IMR-90 (cell line): ENCODE data around the gene HPSE2. TPM values are rescaled to one million over a fixed set of nuclear protein-coding genes. Genes with fewer than 3 reads are reported as not detected.

Experiments
- ATAC-seq: fragments of 200-7000 bp; cut with Tn5 transposase; 2 replicates; pipeline ENCODE4 v1.9.1; 2020; ENCODE audit warnings: low read depth, mild to moderate bottlenecking, moderate library complexity
- BruUV-seq: library from RNA; stranded (reverse); fragments of 400-500 nt; replicated peaks from 2 replicates; lab custom pipeline; 2021; lab: Mats Ljungman, UMichigan
- CTCF ChIA-PET: fragments of 300-600 bp; formaldehyde crosslinking; extraction: SDS; loops from one replicate; lab custom pipeline; 2021; ENCODE audit warnings: antibody characterized with exemption; lab: Yijun Ruan, JAX
- POLR2A ChIA-PET: fragments of 300-600 bp; sonication (Branson Sonifier 250); formaldehyde crosslinking; loops from one replicate; lab custom pipeline; 2022; ENCODE audit warnings: antibody characterized with exemption; ENCODE audit not compliant: unreplicated experiment; lab: Charles Lee
- DNase-seq: peaks from one replicate; pipeline ENCODE4 v3.0.0; 2013
- H2AFZ ChIP-seq: replicated peaks from 2 replicates; pipeline ENCODE3; 2013; ENCODE audit warnings: low read length, mild to moderate bottlenecking; ENCODE audit not compliant: poor library complexity
- H2AK5ac ChIP-seq: 2 replicates; pipeline ENCODE4 v1.6.1; 2013; ENCODE audit warnings: low read depth, low read length, inconsistent platforms
- H2AK9ac ChIP-seq: replicated peaks from 2 replicates; pipeline ENCODE3; 2013; ENCODE audit warnings: mild to moderate bottlenecking, low read depth, low read length, moderate library complexity; ENCODE audit not compliant: poor library complexity
- H2BK120ac ChIP-seq: 2 replicates; pipeline ENCODE4 v1.6.1; 2013; ENCODE audit warnings: low read depth, low read length, inconsistent platforms
- H2BK15ac ChIP-seq: 3 replicates; pipeline ENCODE4 v1.6.1; 2013; ENCODE audit warnings: low read depth, low read length, inconsistent platforms
- H2BK20ac ChIP-seq: 2 replicates; pipeline ENCODE4 v1.6.1; 2013; ENCODE audit warnings: low read depth, mild to moderate bottlenecking, inconsistent platforms, low read length, moderate library complexity
- H2BK5ac ChIP-seq: 2 replicates; pipeline ENCODE4 v1.6.1; 2013; ENCODE audit warnings: mild to moderate bottlenecking, low read depth, low read length, inconsistent platforms; ENCODE audit not compliant: poor library complexity, severe bottlenecking
- H3K14ac ChIP-seq: replicated peaks from 2 replicates; pipeline ENCODE4 v1.6.1; 2013; ENCODE audit warnings: low read depth, low read length, inconsistent platforms
- H3K18ac ChIP-seq: 2 replicates; pipeline ENCODE4 v1.6.1; 2013; ENCODE audit warnings: low read depth, low read length, control low read depth
- H3K23ac ChIP-seq: 2 replicates; pipeline ENCODE4 v1.6.1; 2013; ENCODE audit warnings: low read depth, low read length, inconsistent platforms
- H3K27ac ChIP-seq: 2 replicates; pipeline ENCODE4 v1.5.1; 2013; ENCODE audit warnings: mild to moderate bottlenecking, control low read depth, low read length; ENCODE audit not compliant: insufficient read depth
- H3K27me3 ChIP-seq: 2 replicates; pipeline ENCODE4 v1.6.1; 2013; ENCODE audit warnings: low read length; ENCODE audit not compliant: control insufficient read depth, insufficient read depth
- H3K36me3 ChIP-seq: 2 replicates; pipeline ENCODE4 v1.6.1; 2013; ENCODE audit warnings: low read length, mixed read lengths; ENCODE audit not compliant: control insufficient read depth, insufficient read depth
- H3K4ac ChIP-seq: 2 replicates; pipeline ENCODE4 v1.6.1; 2013; ENCODE audit warnings: low read depth, low read length, inconsistent platforms
- H3K4me1 ChIP-seq: 2 replicates; pipeline ENCODE4 v1.6.1; 2013; ENCODE audit warnings: low read length, mixed read lengths; ENCODE audit not compliant: control insufficient read depth, insufficient read depth
- H3K4me2 ChIP-seq: 2 replicates; pipeline ENCODE4 v1.6.1; 2013; ENCODE audit warnings: low read depth, mild to moderate bottlenecking, control low read depth, low read length, moderate library complexity
- H3K4me3 ChIP-seq: 2 replicates; pipeline ENCODE4 v1.5.1; 2013; ENCODE audit warnings: low read depth, mild to moderate bottlenecking, control low read depth, low read length, moderate library complexity; ENCODE audit not compliant: insufficient read depth
- H3K56ac ChIP-seq: 2 replicates; pipeline ENCODE4 v1.6.1; 2013; ENCODE audit warnings: low read length, inconsistent platforms; ENCODE audit not compliant: insufficient read depth; ENCODE audit errors: extremely low read depth
- H3K79me1 ChIP-seq, 2 experiments: 2 replicates each; pipeline ENCODE4 v1.6.1; 2013; ENCODE audit warnings: low read length in 2 of 2, inconsistent platforms in 1 of 2, low read depth in 1 of 2
- H3K9ac ChIP-seq: 2 replicates; pipeline ENCODE4 v1.6.1; 2013; ENCODE audit warnings: low read depth, low read length, control low read depth
- H3K9me1 ChIP-seq: 2 replicates; pipeline ENCODE4 v1.6.1; 2013; ENCODE audit warnings: low read length, inconsistent platforms; ENCODE audit not compliant: insufficient read depth
- H3K9me3 ChIP-seq: 2 replicates; pipeline ENCODE4 v1.6.1; 2013; ENCODE audit warnings: low read length; ENCODE audit not compliant: control insufficient read depth, insufficient read depth
- H4K20me1 ChIP-seq: 2 replicates; pipeline ENCODE4 v1.6.1; 2013; ENCODE audit warnings: low read length, inconsistent platforms; ENCODE audit not compliant: insufficient read depth
- H4K5ac ChIP-seq: 2 replicates; pipeline ENCODE4 v1.6.1; 2013; ENCODE audit warnings: mild to moderate bottlenecking, low read depth, low read length, control low read depth
- H4K8ac ChIP-seq, 2 experiments: 2 replicates each; pipeline ENCODE4 v1.6.1; 2013; ENCODE audit warnings: low read depth in 2 of 2, low read length in 2 of 2, control low read depth in 1 of 2, inconsistent platforms in 1 of 2
- H4K91ac ChIP-seq: 2 replicates; pipeline ENCODE4 v1.6.1; 2013; ENCODE audit warnings: low read depth, low read length, inconsistent platforms; ENCODE audit not compliant: insufficient read depth
- CEBPB ChIP-seq: IDR thresholded peaks from 2 replicates; pipeline ENCODE4 v1.6.1; 2012; ENCODE audit warnings: low read depth, low read length, improper control_type of control experiment
- CHD1 ChIP-seq: IDR thresholded peaks from 2 replicates; pipeline ENCODE4 v1.6.1; 2012; ENCODE audit warnings: low read depth, low read length, improper control_type of control experiment
- FOS ChIP-seq: fragments of 150-350 bp; IDR thresholded peaks from 2 replicates; pipeline ENCODE4 v1.6.1; 2016; ENCODE audit warnings: low read depth, low read length
- MAFK ChIP-seq: IDR thresholded peaks from 2 replicates; pipeline ENCODE4 v1.6.1; 2012; ENCODE audit warnings: low read depth, low read length, improper control_type of control experiment
- MAZ ChIP-seq: IDR thresholded peaks from 2 replicates; pipeline ENCODE4 v1.6.1; 2012; ENCODE audit warnings: low read depth, mild to moderate bottlenecking, low read length, improper control_type of control experiment, moderate library complexity, borderline replicate concordance
- MXI1 ChIP-seq: IDR thresholded peaks from 2 replicates; pipeline ENCODE4 v1.6.1; 2012; ENCODE audit warnings: low read depth, mild to moderate bottlenecking, low read length, moderate library complexity, borderline replicate concordance
- NFE2L2 ChIP-seq: fragments of 150-350 bp; IDR thresholded peaks from 2 replicates; pipeline ENCODE4 v1.6.1; 2016; ENCODE audit warnings: low read depth, mild to moderate bottlenecking, low read length
- POLR2A ChIP-seq: IDR thresholded peaks from 2 replicates; pipeline ENCODE4 v1.6.1; 2012; ENCODE audit warnings: mild to moderate bottlenecking, low read depth, low read length
- RAD21 ChIP-seq: IDR thresholded peaks from 2 replicates; pipeline ENCODE4 v1.6.1; 2012; ENCODE audit warnings: low read length, improper control_type of control experiment
- RCOR1 ChIP-seq: IDR thresholded peaks from 2 replicates; pipeline ENCODE4 v1.6.1; 2012; ENCODE audit warnings: mild to moderate bottlenecking, low read length, improper control_type of control experiment; ENCODE audit not compliant: insufficient replicate concordance
- RFX5 ChIP-seq: IDR thresholded peaks from 2 replicates; pipeline ENCODE4 v1.8.0; 2012; ENCODE audit warnings: low read depth, mild to moderate bottlenecking, low read length, moderate library complexity
- SMC3 ChIP-seq: fragments of 150-350 bp; IDR thresholded peaks from 2 replicates; pipeline ENCODE4 v1.6.1; 2016; ENCODE audit warnings: low read depth, mild to moderate bottlenecking, antibody characterized with exemption, low read length, moderate library complexity
- WGBS, 2 experiments: methylation state at CpG; one replicate each; pipeline versions ENCODE4 v1.1.5 to v1.1.7; 2013; ENCODE audit warnings: missing lambda C conversion rate in 2 of 2; ENCODE audit not compliant: insufficient read length in 1 of 2; ENCODE audit errors: extremely low coverage in 2 of 2; 5-methylcytosine and 5-hydroxymethylcytosine counted together
- dilution Hi-C: fragments of 300-500 bp; cut with HindIII; formaldehyde crosslinking; loops from one replicate; pipeline ENCODE4 v1.14.3; 2018; ENCODE audit warnings: low sequenced_read_pairs; ENCODE audit not compliant: unreplicated experiment
- in situ Hi-C: fragments of 300-500 bp; cut with MboI; formaldehyde crosslinking; loops from 3 replicates; pipeline ENCODE4 v1.14.3; 2019; ENCODE audit warnings: low sequenced_read_pairs, inconsistent platforms, mixed read lengths
- intact Hi-C: fragments of 100-400 bp; cut with micrococcal nuclease; formaldehyde crosslinking; loops from 2 replicates; pipeline ENCODE4 v1.10.0; 2022
- polyA plus RNA-seq, 3 experiments: library from polyadenylated mRNA; depleted of rRNA; stranded (reverse); fragments of >200 nt; gene quantifications; 2 replicates each; pipeline ENCODE4 v1.2.3, GENCODE V29; 2012; ENCODE audit warnings: low replicate concordance in 1 of 3
- total RNA-seq: library from RNA; depleted of rRNA; stranded (reverse); fragments of >200 nt; gene quantifications from 2 replicates; pipeline ENCODE4 v1.2.3, GENCODE V29; 2012
- TF ChIP-seq, protein P1 (sequence below): conservative IDR thresholded peaks from 2 replicates; pipeline ENCODE4 v1.5.1; 2012; ENCODE audit warnings: mild to moderate bottlenecking, low read depth, low read length, improper control_type of control experiment
- TF ChIP-seq, protein P2 (sequence below): fragments of 150-350 bp; IDR thresholded peaks from 2 replicates; pipeline ENCODE4 v1.6.1; 2017; ENCODE audit warnings: mild to moderate bottlenecking, antibody characterized with exemption, low read length, low read depth
- TF ChIP-seq, protein P3 (sequence below): fragments of 150-350 bp; IDR thresholded peaks from 2 replicates; pipeline ENCODE4 v1.6.1; 2016; ENCODE audit warnings: low read depth, mild to moderate bottlenecking, low read length, moderate library complexity, borderline replicate concordance

HPSE2 gene
- total and polyA plus RNA-seq, 2 of the 4 experiments (the other 2 are of a cell fraction), result not detected

DNA sequence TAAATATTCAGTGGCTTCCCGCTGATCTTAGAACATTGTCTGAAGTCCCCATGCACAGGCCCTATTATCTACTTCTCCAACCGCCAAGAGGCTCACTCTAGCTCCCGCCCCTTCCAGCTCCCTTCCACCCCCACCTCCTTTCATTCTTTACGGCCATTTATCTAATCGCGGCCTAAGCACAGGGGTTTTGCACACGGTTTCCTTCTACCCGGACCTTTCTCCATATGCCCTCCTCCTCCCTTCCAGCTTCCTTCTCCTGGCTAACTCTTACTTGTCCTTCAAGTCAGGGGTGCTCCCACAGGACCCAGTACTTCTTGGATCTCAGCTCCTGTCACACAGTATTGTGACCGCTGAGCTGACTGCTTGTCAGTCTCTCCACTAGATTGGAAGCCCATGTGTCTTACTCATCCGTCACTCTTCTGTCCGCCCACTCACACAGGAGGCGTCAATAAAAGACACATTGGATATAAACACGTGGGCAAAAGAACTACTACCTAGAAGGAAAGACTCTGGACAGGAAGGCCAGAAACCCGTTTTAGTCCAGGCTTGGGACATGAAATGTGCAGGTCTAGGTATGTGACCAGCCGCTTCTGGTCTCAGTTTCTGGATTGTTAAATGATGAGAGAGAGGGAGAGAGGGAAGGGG is 768.7 kb downstream of the HPSE2 start:
- CTCF ChIA-PET, result interaction anchor here (0.5 to 2.0 kb wide), 10 partner anchors 11 to 929 kb away, joined by 3 to 9 read pairs (median 3); no protein-coding TSS in a partner anchor
- dilution Hi-C loops, result no loop called here
- no peak overlapping the region for H3K4me2 ChIP-seq
- H4K20me1 ChIP-seq, result no peaks in the 10 kb centered on the region
- WGBS, 2 experiments, result 75% methylated on average over 6 of the region's 15 CpGs; no CpG with 5 or more reads in 1 of the 2 experiments
- no peak overlapping the region for H2BK15ac ChIP-seq
- in situ Hi-C loops, result loop anchor here (10.0 kb wide), 1 partner anchor 778 kb away; no protein-coding TSS in a partner anchor
- H3K56ac ChIP-seq, result no peak overlapping the region
- no peak overlapping the region for H3K14ac ChIP-seq
- no peak overlapping the region for H4K5ac ChIP-seq
- H3K18ac ChIP-seq, result no peak overlapping the region
- H4K91ac ChIP-seq, result no peak overlapping the region
- ATAC-seq (no peak), DNase-seq (no peak)
- no peaks in the 10 kb centered on the region for H3K4me1 ChIP-seq
- POLR2A ChIA-PET, result no interaction called here
- peak overlapping the region; percentile 32; the same call in 1 of the 2 replicates for H3K4ac ChIP-seq
- H2BK5ac ChIP-seq, result no peak overlapping the region
- H3K9me1 ChIP-seq, result no peaks in the 10 kb centered on the region
- H2AK5ac ChIP-seq, result no peak overlapping the region
- no peak overlapping the region for H3K4me3 ChIP-seq
- peak overlapping the region in 1 of 2 experiments; percentile 59; a peak in 1 of 4 replicates for H4K8ac ChIP-seq
- intact Hi-C loops, result loop anchor here (1.0 to 5.0 kb wide), 10 partner anchors 197 to 925 kb away; no protein-coding TSS in a partner anchor
- no TSS peak for BruUV-seq
- H2AK9ac ChIP-seq, result no peak overlapping the region
- 0 out of 2 replicates have a peak overlapping the region, but pooled peaks have one; percentile 23 for H2BK20ac ChIP-seq
- H3K27me3 ChIP-seq, result peaks cover 19% of the 10 kb centered on the region
- no peak overlapping the region for H3K9ac ChIP-seq
- H3K23ac ChIP-seq, result no peak overlapping the region
- peak overlapping the region; percentile 95 for H2AFZ ChIP-seq
- H2BK120ac ChIP-seq, result no peak overlapping the region
- H3K27ac ChIP-seq, result no peak overlapping the region
- no peaks in the 10 kb centered on the region for H3K9me3 ChIP-seq
- H3K36me3 ChIP-seq, result no peaks in the 10 kb centered on the region
- H3K79me1 ChIP-seq, result no peaks in the 10 kb centered on the region
- no peak for TF ChIP-seq FOS
- TF ChIP-seq CHD1, result no peak
- no peak for TF ChIP-seq RCOR1
- TF ChIP-seq, protein P1, sequence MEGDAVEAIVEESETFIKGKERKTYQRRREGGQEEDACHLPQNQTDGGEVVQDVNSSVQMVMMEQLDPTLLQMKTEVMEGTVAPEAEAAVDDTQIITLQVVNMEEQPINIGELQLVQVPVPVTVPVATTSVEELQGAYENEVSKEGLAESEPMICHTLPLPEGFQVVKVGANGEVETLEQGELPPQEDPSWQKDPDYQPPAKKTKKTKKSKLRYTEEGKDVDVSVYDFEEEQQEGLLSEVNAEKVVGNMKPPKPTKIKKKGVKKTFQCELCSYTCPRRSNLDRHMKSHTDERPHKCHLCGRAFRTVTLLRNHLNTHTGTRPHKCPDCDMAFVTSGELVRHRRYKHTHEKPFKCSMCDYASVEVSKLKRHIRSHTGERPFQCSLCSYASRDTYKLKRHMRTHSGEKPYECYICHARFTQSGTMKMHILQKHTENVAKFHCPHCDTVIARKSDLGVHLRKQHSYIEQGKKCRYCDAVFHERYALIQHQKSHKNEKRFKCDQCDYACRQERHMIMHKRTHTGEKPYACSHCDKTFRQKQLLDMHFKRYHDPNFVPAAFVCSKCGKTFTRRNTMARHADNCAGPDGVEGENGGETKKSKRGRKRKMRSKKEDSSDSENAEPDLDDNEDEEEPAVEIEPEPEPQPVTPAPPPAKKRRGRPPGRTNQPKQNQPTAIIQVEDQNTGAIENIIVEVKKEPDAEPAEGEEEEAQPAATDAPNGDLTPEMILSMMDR, result no peak
- no peak for TF ChIP-seq RAD21
- no peak for TF ChIP-seq MAFK
- no peak for TF ChIP-seq CEBPB
- TF ChIP-seq NFE2L2, result no peak
- TF ChIP-seq RFX5, result no peak
- TF ChIP-seq MXI1, result no peak
- no peak for TF ChIP-seq POLR2A
- TF ChIP-seq, protein P2, sequence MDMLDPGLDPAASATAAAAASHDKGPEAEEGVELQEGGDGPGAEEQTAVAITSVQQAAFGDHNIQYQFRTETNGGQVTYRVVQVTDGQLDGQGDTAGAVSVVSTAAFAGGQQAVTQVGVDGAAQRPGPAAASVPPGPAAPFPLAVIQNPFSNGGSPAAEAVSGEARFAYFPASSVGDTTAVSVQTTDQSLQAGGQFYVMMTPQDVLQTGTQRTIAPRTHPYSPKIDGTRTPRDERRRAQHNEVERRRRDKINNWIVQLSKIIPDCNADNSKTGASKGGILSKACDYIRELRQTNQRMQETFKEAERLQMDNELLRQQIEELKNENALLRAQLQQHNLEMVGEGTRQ, result no peak
- TF ChIP-seq, protein P3, sequence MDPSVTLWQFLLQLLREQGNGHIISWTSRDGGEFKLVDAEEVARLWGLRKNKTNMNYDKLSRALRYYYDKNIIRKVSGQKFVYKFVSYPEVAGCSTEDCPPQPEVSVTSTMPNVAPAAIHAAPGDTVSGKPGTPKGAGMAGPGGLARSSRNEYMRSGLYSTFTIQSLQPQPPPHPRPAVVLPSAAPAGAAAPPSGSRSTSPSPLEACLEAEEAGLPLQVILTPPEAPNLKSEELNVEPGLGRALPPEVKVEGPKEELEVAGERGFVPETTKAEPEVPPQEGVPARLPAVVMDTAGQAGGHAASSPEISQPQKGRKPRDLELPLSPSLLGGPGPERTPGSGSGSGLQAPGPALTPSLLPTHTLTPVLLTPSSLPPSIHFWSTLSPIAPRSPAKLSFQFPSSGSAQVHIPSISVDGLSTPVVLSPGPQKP, result no peak
- TF ChIP-seq MAZ, result no peak
- no peak for TF ChIP-seq SMC3
